AG09319 (cell line): Measurements from ENCODE around the gene SFMBT2.
"Not testable (repeated sequence)": the region's sequence is repeated elsewhere in the genome, so short reads cannot be mapped to it uniquely, and the experiment has no call there.

Experiments used
- DNase-seq: peaks from one replicate; pipeline ENCODE4 v3.0.0-alpha.2; 2010; ENCODE audit warnings: low read depth; ENCODE audit errors: extremely low read depth
- CTCF ChIP-seq: IDR thresholded peaks from 2 replicates; pipeline ENCODE4 v1.5.1; 2011; ENCODE audit warnings: low read depth, mild to moderate bottlenecking, inconsistent platforms, low read length, moderate library complexity

SFMBT2 gene

DNA sequence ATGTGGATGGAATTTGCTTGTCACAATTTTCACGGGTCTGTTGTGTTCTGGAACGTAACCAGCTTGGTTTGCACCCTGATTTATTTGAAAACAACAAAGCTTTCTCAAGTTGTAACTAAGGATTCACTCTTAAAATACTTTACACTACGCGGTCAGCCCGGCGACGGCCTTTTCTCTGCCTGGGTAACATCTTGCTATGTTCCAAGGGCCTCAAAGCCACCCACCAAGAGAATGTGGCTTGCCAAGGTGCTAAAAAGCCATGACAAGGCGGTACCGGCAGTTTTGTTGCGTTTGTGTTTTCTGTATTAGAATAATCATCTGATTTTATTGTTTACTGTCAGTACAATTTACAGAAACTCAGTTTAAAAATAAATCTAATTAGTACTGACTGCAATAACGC is 220.9 kb downstream of the SFMBT2 start:
- TF ChIP-seq CTCF = no peak

GRCh38 chr10:7188456-7189050 is 222.3 kb downstream of the SFMBT2 start:
- DNase-seq = no peak
- no peak for TF ChIP-seq CTCF

More for the DNA sequence above, 220.9 kb downstream of the SFMBT2 start:
- no peak for DNase-seq

GRCh38 chr10:7186387-7187018 is 224.3 kb downstream of the SFMBT2 start:
- DNase-seq = no peak
- TF ChIP-seq CTCF = no peak

DNA sequence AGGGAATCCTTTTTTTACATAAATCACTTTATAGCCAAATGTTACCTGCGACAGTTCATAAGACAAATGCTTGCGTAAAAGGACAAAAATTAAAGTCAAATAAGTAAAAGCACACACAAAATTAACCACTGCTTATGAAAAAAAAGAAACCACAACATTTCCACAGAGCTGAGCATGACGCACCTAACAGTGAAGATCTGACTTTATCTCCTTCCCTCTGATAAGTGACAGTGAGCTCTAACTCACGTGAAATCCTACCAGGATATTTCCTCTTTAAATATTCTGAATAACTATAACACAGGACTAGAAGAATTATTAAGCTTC is 225.5 kb downstream of the SFMBT2 start:
- TF ChIP-seq CTCF = no peak
- DNase-seq = no peak

GRCh38 chr10:7184660-7185366 is 226.0 kb downstream of the SFMBT2 start:
- TF ChIP-seq CTCF = no peak
- no peak for DNase-seq

DNA sequence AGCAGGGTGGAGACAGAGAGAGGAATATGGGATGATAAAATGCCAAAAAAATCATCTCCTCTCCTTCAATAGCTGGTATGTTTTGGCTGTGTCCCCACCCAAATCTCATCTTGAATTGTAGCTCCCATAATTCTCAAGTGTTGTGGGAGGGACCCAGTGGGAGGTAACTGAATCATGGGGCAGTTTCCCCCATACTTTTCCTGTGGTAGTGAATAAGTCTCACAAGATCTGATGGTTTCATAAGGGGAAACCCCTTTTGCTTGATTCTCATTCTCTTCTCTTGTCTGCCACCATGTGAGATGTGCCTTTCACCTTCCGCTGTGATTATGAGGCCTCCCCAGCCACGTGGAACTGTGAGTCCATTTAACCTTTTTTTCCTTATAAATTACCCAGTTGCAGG is 226.7 kb downstream of the SFMBT2 start:
- DNase-seq = not testable (repeated sequence)

- not testable (repeated sequence) for DNase-seq
Observed at GRCh38 chr10:7182327-7182726, 228.5 kb downstream of the SFMBT2 start.

DNA sequence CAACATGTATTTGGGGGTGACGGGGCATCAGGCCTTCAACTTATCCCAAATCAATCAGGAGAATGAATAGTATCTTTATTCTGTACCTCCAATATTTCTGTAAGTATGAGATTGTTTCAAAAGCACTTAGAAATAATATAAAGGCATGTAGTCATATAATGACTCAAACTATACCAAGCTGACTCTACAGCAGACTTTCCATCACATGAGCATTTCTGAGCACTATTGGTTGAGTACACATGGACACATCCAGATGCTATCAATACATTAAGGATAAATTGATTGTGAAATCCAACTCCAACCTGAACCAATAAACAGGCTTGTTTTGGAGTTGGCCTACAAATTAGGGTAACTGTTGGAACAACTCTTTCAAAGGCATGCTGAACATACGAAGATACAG is 229.4 kb downstream of the SFMBT2 start:
- DNase-seq = no peak
- TF ChIP-seq CTCF = no peak
